HG03103 (cell line): ENCODE data around the gene ADD3.

Source experiments
- ATAC-seq: cut with Tn5 transposase; IDR thresholded peaks from one replicate; pipeline ENCODE4 v1.9.1; 2021; ENCODE audit warnings: low read depth; ENCODE audit not compliant: unreplicated experiment

Gene ADD3

GRCh38 chr10:110058212-110058611 lies 50.4 kb downstream of the ADD3 start:
- no peak for ATAC-seq

- no peak for ATAC-seq
Observed at GRCh38 chr10:110059925-110060324, 52.1 kb downstream of the ADD3 start.

- ATAC-seq: no peak
Observed at GRCh38 chr10:110061687-110062086, 53.9 kb downstream of the ADD3 start.

GRCh38 chr10:110065269-110065668 lies 57.5 kb downstream of the ADD3 start:
- ATAC-seq: no peak

GRCh38 chr10:110067960-110068770 lies 60.4 kb downstream of the ADD3 start:
- peak; percentile 49 for ATAC-seq

- ATAC-seq: no peak
Observed at GRCh38 chr10:110068780-110069179, 61.0 kb downstream of the ADD3 start.

- ATAC-seq: peak; percentile 67
Observed at GRCh38 chr10:110069502-110069982, 61.8 kb downstream of the ADD3 start.

- no peak for ATAC-seq
Observed at GRCh38 chr10:110073896-110074295, 66.1 kb downstream of the ADD3 start.

GRCh38 chr10:110074298-110074697 lies 66.5 kb downstream of the ADD3 start:
- no peak for ATAC-seq

GRCh38 chr10:110074758-110075671 lies 67.2 kb downstream of the ADD3 start:
- ATAC-seq: no peak

- no peak for ATAC-seq
Observed at GRCh38 chr10:110075686-110076085, 67.9 kb downstream of the ADD3 start.

- peak; percentile 65 for ATAC-seq
Observed at GRCh38 chr10:110076559-110077318, 69.0 kb downstream of the ADD3 start.

- no peak for ATAC-seq
Observed at GRCh38 chr10:110077436-110078130, 69.8 kb downstream of the ADD3 start.

- no peak for ATAC-seq
Observed at GRCh38 chr10:110078317-110078716, 70.5 kb downstream of the ADD3 start.

- ATAC-seq: no peak
Observed at GRCh38 chr10:110081911-110082310, 74.1 kb downstream of the ADD3 start.

- no peak for ATAC-seq
Observed at GRCh38 chr10:110083884-110084283, 76.1 kb downstream of the ADD3 start.

- no peak for ATAC-seq
Observed at GRCh38 chr10:110087682-110088081, 79.9 kb downstream of the ADD3 start.

- no peak for ATAC-seq
Observed at GRCh38 chr10:110088367-110089104, 80.8 kb downstream of the ADD3 start.

GRCh38 chr10:110091830-110092229 lies 84.0 kb downstream of the ADD3 start:
- no peak for ATAC-seq
